Activated naive CD8-positive, alpha-beta T cell treated with anti-CD3 and anti-CD28 coated beads for 36 hours (primary cell): ENCODE results near the gene SLC26A2. TPM values are rescaled to one million over a fixed set of nuclear protein-coding genes. Genes with fewer than 3 reads are reported as not detected.
"Not testable (repeated sequence)": the region's sequence is repeated elsewhere in the genome, so short reads cannot be mapped to it uniquely, and the experiment has no call there.

Experiments used
- DNase-seq: peaks from one replicate; pipeline ENCODE4 v3.0.0; 2021
- H3K27ac Mint-ChIP-seq: one replicate; pipeline ENCODE4 v1.8.0; 2022; ENCODE audit warnings: mild to moderate bottlenecking, moderate library complexity, mixed read lengths
- H3K27me3 Mint-ChIP-seq: one replicate; pipeline ENCODE4 v1.8.0; 2022; ENCODE audit warnings: mild to moderate bottlenecking, mixed read lengths
- H3K36me3 Mint-ChIP-seq: one replicate; pipeline ENCODE4 v1.8.0; 2021; ENCODE audit warnings: mild to moderate bottlenecking, mixed read lengths
- H3K4me1 Mint-ChIP-seq: one replicate; pipeline ENCODE4 v1.8.0; 2021; ENCODE audit warnings: mixed read lengths
- H3K4me3 Mint-ChIP-seq: one replicate; pipeline ENCODE4 v1.8.0; 2022; ENCODE audit warnings: mild to moderate bottlenecking, moderate library complexity, mixed read lengths
- H3K9me3 Mint-ChIP-seq: one replicate; pipeline ENCODE4 v1.8.0; 2022; ENCODE audit warnings: mixed read lengths
- total RNA-seq, 2 experiments: library from RNA; stranded (reverse); gene quantifications; one replicate each; pipeline ENCODE4 v1.2.3, GENCODE V29; 2021

The SLC26A2 gene
- total RNA-seq, 2 experiments from 2014 or later, result 6.6 TPM

DNA sequence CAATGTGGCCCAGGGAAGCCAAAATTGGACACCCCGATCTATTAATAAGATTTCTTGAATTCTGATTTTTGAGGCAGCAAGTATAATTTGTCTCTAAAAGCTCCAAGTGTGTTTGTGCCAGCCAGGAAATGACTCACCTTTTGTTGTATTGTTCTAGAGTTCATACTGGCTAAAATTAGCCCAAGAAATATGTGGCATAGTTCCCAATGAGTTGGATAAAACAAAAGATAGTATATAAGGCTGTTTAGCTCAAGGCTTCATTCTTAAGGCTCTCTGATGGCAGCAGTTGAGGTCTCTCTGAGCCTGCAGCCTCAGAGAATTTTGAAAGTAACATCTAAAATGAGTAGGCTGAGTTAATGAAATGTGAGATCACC is 61.6 kb downstream of the SLC26A2 start:
- H3K36me3 Mint-ChIP-seq, result peaks cover 40% of the 10 kb centered on the region
- H3K4me3 Mint-ChIP-seq, result no peak overlapping the region
- H3K27ac Mint-ChIP-seq, result no peak overlapping the region
- H3K4me1 Mint-ChIP-seq, result peaks cover 16% of the 10 kb centered on the region
- no peak for DNase-seq
- no peaks in the 10 kb centered on the region for H3K9me3 Mint-ChIP-seq
- no peaks in the 10 kb centered on the region for H3K27me3 Mint-ChIP-seq

- Mint-ChIP-seq H3K27me3 (no peaks in the 10 kb centered on the region), H3K9me3 (no peaks in the 10 kb centered on the region), H3K4me1 (peaks cover 16% of the 10 kb centered on the region), H3K4me3 (no peak overlapping the region), H3K36me3 (peaks cover 40% of the 10 kb centered on the region), H3K27ac (no peak overlapping the region)
- DNase-seq, result no peak
Observed at GRCh38 chr5:150022681-150023080, 62.1 kb downstream of the SLC26A2 start.

- no peaks in the 10 kb centered on the region for H3K27me3 Mint-ChIP-seq
- peaks cover 44% of the 10 kb centered on the region for H3K36me3 Mint-ChIP-seq
- no peak for DNase-seq
- H3K27ac Mint-ChIP-seq, result no peak overlapping the region
- H3K9me3 Mint-ChIP-seq, result no peaks in the 10 kb centered on the region
- peaks cover 16% of the 10 kb centered on the region for H3K4me1 Mint-ChIP-seq
- H3K4me3 Mint-ChIP-seq, result no peak overlapping the region
Observed at GRCh38 chr5:150023136-150023535, 62.6 kb downstream of the SLC26A2 start.

DNA sequence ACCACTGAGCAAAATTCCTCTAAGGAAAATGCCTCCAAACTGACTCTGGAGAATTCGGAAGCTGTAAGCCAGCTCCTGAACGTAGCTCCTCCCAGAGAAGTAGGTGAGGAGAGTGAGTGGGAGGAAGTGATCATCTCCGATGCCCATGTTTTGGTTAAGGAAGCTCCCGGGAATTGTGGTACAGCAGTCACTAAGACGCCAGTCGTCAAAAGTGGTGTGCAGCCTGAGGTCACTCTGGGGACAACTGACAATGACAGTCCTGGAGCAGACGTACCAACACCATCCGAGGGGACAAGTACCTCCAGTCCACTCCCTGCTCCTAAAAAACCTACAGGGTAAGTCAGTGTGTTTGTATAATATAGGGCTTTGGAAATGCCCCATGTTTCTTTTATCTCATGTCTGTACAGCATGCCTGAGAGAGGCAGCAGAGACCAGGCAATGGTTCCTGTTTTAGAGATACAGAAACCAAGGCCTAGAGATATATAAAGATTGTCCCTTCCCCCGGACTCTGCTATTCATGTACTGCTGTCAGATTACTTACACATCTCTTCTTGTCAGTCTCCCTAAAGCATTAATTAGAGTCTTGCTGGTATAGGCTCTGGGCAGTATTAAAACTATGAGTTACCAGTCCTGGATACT is 63.9 kb downstream of the SLC26A2 start:
- no peaks in the 10 kb centered on the region for H3K9me3 Mint-ChIP-seq
- no peak for DNase-seq
- H3K4me1 Mint-ChIP-seq, result peaks cover 16% of the 10 kb centered on the region
- H3K36me3 Mint-ChIP-seq, result peaks cover 41% of the 10 kb centered on the region
- H3K4me3 Mint-ChIP-seq, result no peak overlapping the region
- H3K27ac Mint-ChIP-seq, result no peak overlapping the region
- H3K27me3 Mint-ChIP-seq, result no peaks in the 10 kb centered on the region

- H3K9me3 Mint-ChIP-seq, result no peaks in the 10 kb centered on the region
- DNase-seq, result no peak
- H3K4me1 Mint-ChIP-seq, result peaks cover 6% of the 10 kb centered on the region
- H3K4me3 Mint-ChIP-seq, result no peak overlapping the region
- H3K36me3 Mint-ChIP-seq, result peaks cover 29% of the 10 kb centered on the region
- no peaks in the 10 kb centered on the region for H3K27me3 Mint-ChIP-seq
- no peak overlapping the region for H3K27ac Mint-ChIP-seq
Observed at GRCh38 chr5:150026682-150027172, 66.2 kb downstream of the SLC26A2 start.

DNA sequence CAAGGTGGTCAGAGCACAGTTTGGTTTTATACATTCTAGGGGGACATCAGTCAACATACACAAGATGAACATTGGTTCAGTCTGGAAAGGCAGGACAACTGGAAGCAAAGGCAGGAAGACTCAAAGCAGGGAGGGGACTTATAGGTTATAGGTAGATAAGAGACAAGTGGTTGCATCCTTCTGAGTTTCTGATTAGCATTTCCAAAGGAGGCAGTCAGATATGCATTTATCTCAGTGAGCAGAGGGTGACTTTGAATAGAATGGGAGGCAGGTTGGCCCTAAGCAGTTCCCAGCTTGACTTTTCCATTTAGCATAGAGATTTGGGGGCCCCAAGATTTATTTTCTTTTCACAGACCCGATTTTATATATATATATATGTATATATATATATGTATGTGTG is 67.5 kb downstream of the SLC26A2 start:
- H3K9me3 Mint-ChIP-seq, H3K4me1 Mint-ChIP-seq, H3K27me3 Mint-ChIP-seq, H3K4me3 Mint-ChIP-seq, H3K27ac Mint-ChIP-seq, DNase-seq: not testable (repeated sequence)
- H3K36me3 Mint-ChIP-seq, result peaks cover 29% of the 10 kb centered on the region

GRCh38 chr5:150033334-150033733 is 72.8 kb downstream of the SLC26A2 start:
- H3K36me3 Mint-ChIP-seq, result peaks cover 23% of the 10 kb centered on the region
- peaks cover 4% of the 10 kb centered on the region for H3K4me1 Mint-ChIP-seq
- no peak overlapping the region for H3K4me3 Mint-ChIP-seq
- DNase-seq, result no peak
- peak overlapping the region; percentile 1 for H3K27ac Mint-ChIP-seq
- H3K9me3 Mint-ChIP-seq, result no peaks in the 10 kb centered on the region
- H3K27me3 Mint-ChIP-seq, result no peaks in the 10 kb centered on the region

GRCh38 chr5:150034662-150035061 is 74.1 kb downstream of the SLC26A2 start:
- DNase-seq, result no peak
- Mint-ChIP-seq H3K27me3 (no peaks in the 10 kb centered on the region), H3K9me3 (no peaks in the 10 kb centered on the region), H3K4me3 (no peak overlapping the region), H3K4me1 (peaks cover 4% of the 10 kb centered on the region), H3K27ac (no peak overlapping the region), H3K36me3 (peaks cover 25% of the 10 kb centered on the region)

DNA sequence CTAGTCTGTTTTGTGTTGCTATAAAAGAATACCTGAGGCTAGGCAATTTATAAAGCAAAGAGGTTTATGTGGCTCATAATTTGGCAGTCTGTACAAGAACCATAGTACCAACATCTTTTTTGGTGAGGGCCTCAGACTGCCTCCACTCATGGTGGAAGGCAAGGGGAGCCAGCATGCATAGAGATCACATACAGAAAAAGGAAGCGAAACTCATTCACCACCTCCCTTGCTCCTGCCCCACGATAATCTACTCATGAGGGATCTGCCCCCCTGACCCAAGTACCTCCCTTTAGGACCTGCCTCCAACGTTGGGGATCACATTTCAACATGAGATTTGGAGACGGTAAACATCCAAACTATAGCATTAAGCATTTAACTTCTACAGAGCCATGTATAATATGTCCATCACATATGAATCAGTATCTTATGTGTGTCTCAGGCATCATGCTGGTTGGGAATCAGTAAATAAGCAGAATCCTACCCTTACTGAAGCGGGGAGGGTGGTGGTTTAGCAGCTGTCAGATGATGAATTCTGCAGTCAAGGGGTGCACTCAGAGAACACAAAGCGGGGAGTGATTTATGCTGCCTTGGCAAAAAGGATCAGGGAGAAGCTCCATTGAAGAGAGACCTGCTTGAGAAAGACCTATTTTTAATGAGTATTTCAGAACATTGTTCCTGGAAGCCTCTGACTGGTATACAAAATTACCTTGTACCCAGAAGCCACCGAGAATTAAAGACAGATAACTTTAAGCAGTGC is 74.8 kb downstream of the SLC26A2 start:
- Mint-ChIP-seq H3K4me1 (peaks cover 4% of the 10 kb centered on the region), H3K4me3 (no peak overlapping the region), H3K36me3 (peaks cover 27% of the 10 kb centered on the region), H3K27me3 (no peaks in the 10 kb centered on the region), H3K9me3 (no peaks in the 10 kb centered on the region), H3K27ac (no peak overlapping the region)
- DNase-seq, result no peak

DNA sequence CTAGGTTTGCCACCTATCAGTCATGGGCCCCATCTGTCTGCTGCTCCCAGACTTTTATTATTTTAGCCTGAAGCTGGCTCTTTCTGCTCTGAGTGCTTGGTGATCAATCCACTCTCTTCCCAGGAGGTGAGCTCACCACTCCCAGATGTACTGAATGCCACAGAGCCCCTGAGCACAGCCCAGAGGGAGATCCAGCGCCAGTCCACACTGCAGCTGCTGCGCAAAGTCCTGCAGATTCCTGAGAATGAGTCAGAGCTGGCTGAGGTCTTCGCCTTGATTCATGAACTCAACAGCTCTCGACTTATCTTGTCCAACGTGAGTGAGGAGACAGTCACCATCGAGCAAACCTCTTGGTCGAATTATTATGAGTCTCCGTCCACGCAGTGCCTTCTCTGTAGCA is 76.0 kb downstream of the SLC26A2 start:
- Mint-ChIP-seq H3K36me3 (peaks cover 26% of the 10 kb centered on the region), H3K4me3 (no peak overlapping the region), H3K4me1 (peaks cover 4% of the 10 kb centered on the region), H3K27me3 (no peaks in the 10 kb centered on the region), H3K9me3 (no peaks in the 10 kb centered on the region), H3K27ac (no peak overlapping the region)
- DNase-seq, result no peak

Other genes starting within 250 kb of the SLC26A2 start
- 10 to 100 TPM; 10.6 to 10.9 TPM for gene PPARGC1B, start 230.4 kb upstream of the SLC26A2 start, total RNA-seq
- not detected for gene PDE6A, start 16.0 kb upstream of the SLC26A2 start, total RNA-seq
- 1 to 10 TPM; 1.7 to 1.9 TPM for gene TIGD6, start 39.9 kb downstream of the SLC26A2 start, total RNA-seq
- 10 to 100 TPM; 36.7 to 38.3 TPM for gene HMGXB3, start 40.0 kb downstream of the SLC26A2 start, total RNA-seq
- not detected for gene CSF1R, start 125.8 kb downstream of the SLC26A2 start, total RNA-seq
- 1 to 10 TPM; 1.1 to 1.5 TPM for gene PDGFRB, start 195.1 kb downstream of the SLC26A2 start, total RNA-seq
- not detected for gene CDX1, start 206.0 kb downstream of the SLC26A2 start, total RNA-seq
- not detected for gene SLC6A7, start 229.3 kb downstream of the SLC26A2 start, total RNA-seq